ENCODE results near the gene HABP2. TPM values are rescaled to one million over a fixed set of nuclear protein-coding genes. Genes with fewer than 3 reads are reported as not detected.

The HABP2 gene
- polyA plus RNA-seq, 1 donor from 2014 or later, result not detected

DNA sequence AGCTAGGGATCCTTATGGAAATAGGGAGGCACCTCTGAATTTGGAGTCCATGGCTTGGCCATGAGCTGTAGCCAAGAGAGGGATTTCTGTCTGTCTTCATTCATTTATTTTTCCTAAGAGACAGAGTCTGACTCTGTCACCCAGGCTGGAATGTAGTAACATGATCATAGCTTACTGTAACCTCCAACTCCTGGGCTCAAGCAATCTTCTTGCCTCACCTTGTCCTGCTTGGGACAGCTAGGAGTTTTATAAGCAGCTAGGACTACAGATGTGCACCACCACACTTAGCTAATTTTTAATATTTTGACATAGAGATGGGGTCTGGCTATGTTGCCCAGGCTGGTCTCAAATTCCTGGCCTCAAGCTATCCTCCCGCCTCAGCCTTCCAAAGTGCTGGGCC lies 8.5 kb upstream of the HABP2 start:
- H3K27me3 ChIP-seq (ENCODE audit: insufficient read depth, low read depth, low read length), result no peaks in the 10 kb centered on the region
- H2AFZ ChIP-seq (ENCODE audit: low read depth, low read length), result no peak overlapping the region
- no peak overlapping the region for H3K4me3 ChIP-seq (ENCODE audit: low read length)
- no peak overlapping the region for H3K27ac ChIP-seq (ENCODE audit: low read length)
- no peaks in the 10 kb centered on the region for H3F3A ChIP-seq (ENCODE audit: insufficient read depth, low read length, poor library complexity, severe bottlenecking)
- H3K9me2 ChIP-seq (ENCODE audit: insufficient read depth, low read length), result no peaks in the 10 kb centered on the region
- no peaks in the 10 kb centered on the region for H3K9me3 ChIP-seq (ENCODE audit: low read length)
- H3K9ac ChIP-seq (ENCODE audit: low read length), result no peak overlapping the region
- H4K20me1 ChIP-seq (ENCODE audit: insufficient read depth), result no peaks in the 10 kb centered on the region
- no peak overlapping the region for H3K4me2 ChIP-seq (ENCODE audit: low read length)
- no peak for TF ChIP-seq MXI1 (conservative IDR thresholded peaks at IDR 0.05; ENCODE audit: poor library complexity, severe bottlenecking)
- TF ChIP-seq, protein P1, sequence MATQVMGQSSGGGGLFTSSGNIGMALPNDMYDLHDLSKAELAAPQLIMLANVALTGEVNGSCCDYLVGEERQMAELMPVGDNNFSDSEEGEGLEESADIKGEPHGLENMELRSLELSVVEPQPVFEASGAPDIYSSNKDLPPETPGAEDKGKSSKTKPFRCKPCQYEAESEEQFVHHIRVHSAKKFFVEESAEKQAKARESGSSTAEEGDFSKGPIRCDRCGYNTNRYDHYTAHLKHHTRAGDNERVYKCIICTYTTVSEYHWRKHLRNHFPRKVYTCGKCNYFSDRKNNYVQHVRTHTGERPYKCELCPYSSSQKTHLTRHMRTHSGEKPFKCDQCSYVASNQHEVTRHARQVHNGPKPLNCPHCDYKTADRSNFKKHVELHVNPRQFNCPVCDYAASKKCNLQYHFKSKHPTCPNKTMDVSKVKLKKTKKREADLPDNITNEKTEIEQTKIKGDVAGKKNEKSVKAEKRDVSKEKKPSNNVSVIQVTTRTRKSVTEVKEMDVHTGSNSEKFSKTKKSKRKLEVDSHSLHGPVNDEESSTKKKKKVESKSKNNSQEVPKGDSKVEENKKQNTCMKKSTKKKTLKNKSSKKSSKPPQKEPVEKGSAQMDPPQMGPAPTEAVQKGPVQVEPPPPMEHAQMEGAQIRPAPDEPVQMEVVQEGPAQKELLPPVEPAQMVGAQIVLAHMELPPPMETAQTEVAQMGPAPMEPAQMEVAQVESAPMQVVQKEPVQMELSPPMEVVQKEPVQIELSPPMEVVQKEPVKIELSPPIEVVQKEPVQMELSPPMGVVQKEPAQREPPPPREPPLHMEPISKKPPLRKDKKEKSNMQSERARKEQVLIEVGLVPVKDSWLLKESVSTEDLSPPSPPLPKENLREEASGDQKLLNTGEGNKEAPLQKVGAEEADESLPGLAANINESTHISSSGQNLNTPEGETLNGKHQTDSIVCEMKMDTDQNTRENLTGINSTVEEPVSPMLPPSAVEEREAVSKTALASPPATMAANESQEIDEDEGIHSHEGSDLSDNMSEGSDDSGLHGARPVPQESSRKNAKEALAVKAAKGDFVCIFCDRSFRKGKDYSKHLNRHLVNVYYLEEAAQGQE (IDR thresholded peaks at IDR 0.05; ENCODE audit: borderline replicate concordance), result no peak
- TF ChIP-seq, protein P2, sequence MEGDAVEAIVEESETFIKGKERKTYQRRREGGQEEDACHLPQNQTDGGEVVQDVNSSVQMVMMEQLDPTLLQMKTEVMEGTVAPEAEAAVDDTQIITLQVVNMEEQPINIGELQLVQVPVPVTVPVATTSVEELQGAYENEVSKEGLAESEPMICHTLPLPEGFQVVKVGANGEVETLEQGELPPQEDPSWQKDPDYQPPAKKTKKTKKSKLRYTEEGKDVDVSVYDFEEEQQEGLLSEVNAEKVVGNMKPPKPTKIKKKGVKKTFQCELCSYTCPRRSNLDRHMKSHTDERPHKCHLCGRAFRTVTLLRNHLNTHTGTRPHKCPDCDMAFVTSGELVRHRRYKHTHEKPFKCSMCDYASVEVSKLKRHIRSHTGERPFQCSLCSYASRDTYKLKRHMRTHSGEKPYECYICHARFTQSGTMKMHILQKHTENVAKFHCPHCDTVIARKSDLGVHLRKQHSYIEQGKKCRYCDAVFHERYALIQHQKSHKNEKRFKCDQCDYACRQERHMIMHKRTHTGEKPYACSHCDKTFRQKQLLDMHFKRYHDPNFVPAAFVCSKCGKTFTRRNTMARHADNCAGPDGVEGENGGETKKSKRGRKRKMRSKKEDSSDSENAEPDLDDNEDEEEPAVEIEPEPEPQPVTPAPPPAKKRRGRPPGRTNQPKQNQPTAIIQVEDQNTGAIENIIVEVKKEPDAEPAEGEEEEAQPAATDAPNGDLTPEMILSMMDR (IDR thresholded peaks at IDR 0.05; ENCODE audit: poor library complexity, severe bottlenecking), result no peak
- H3K36me3 ChIP-seq (ENCODE audit: insufficient read depth, low read length), result no peaks in the 10 kb centered on the region
- no peaks in the 10 kb centered on the region for H3K79me2 ChIP-seq (replicated peaks; ENCODE audit: insufficient read depth, low read length)

DNA sequence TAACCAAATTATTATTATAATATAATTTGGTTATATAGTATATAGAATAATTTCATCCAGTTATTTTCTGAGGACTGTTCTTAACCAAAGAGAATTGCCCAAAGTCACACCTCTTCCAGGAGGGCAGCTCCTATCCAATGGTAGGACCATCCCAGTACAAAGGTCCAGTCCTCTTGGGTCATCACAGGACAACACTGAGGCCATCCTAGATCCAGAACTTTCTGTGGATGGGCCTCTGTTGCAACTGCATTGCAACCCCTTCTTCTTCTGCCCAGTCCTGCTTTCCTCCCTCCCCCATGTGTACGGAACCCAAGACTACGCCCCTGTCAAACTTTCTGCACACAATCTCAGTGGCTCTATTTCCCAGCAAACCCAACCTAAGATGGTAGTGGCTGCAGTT lies 5.4 kb upstream of the HABP2 start:
- H3K4me2 ChIP-seq (ENCODE audit: low read length), result no peak overlapping the region
- no peak overlapping the region for H3K4me3 ChIP-seq (ENCODE audit: low read length)
- no peak overlapping the region for H3K9ac ChIP-seq (ENCODE audit: low read length)
- H3K9me3 ChIP-seq (ENCODE audit: low read length), result no peaks in the 10 kb centered on the region
- H2AFZ ChIP-seq (ENCODE audit: low read depth, low read length), result no peak overlapping the region
- no peaks in the 10 kb centered on the region for H3K9me2 ChIP-seq (ENCODE audit: insufficient read depth, low read length)
- no peaks in the 10 kb centered on the region for H4K20me1 ChIP-seq (ENCODE audit: insufficient read depth)
- H3K27ac ChIP-seq (ENCODE audit: low read length), result no peak overlapping the region
- no peaks in the 10 kb centered on the region for H3K27me3 ChIP-seq (ENCODE audit: insufficient read depth, low read depth, low read length)
- H3K36me3 ChIP-seq (ENCODE audit: insufficient read depth, low read length), result no peaks in the 10 kb centered on the region
- TF ChIP-seq SMC3 (conservative IDR thresholded peaks at IDR 0.05; ENCODE audit: poor library complexity), result no peak
- H3F3A ChIP-seq (ENCODE audit: insufficient read depth, low read length, poor library complexity, severe bottlenecking), result no peaks in the 10 kb centered on the region
- no peaks in the 10 kb centered on the region for H3K79me2 ChIP-seq (replicated peaks; ENCODE audit: insufficient read depth, low read length)

DNA sequence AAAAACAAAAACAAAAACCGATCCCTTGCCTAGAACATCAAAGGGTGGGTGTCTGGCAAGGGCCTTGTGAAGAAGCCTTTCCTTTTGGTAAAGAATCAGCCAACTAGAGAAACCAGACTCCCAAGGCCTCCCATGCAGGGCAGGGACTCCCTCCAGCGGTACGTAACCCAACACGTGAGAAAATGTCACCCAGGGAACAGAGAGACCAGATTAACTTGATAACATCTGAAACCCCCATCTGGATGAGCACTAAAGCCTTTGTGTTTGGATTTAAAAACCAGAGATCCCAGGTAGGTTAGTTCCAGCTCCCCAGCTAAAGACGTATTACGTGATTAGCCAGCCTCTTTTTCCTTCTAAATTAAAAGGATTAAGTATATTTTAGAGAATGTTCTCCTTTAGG lies 3.0 kb upstream of the HABP2 start:
- H3K27me3 ChIP-seq (ENCODE audit: insufficient read depth, low read depth, low read length), result no peaks in the 10 kb centered on the region
- no peaks in the 10 kb centered on the region for H3K36me3 ChIP-seq (ENCODE audit: insufficient read depth, low read length)
- H3K27ac ChIP-seq (ENCODE audit: low read length), result no peak overlapping the region
- H3K9me3 ChIP-seq (ENCODE audit: low read length), result no peaks in the 10 kb centered on the region
- no peak overlapping the region for H3K4me2 ChIP-seq (ENCODE audit: low read length)
- no peak for TF ChIP-seq MXI1 (conservative IDR thresholded peaks at IDR 0.05; ENCODE audit: poor library complexity, severe bottlenecking)
- no peak for TF ChIP-seq SMC3 (conservative IDR thresholded peaks at IDR 0.05; ENCODE audit: poor library complexity)
- TF ChIP-seq POLR2AphosphoS5 (IDR thresholded peaks at IDR 0.05), result no peak
- no peak for TF ChIP-seq EZH2 (IDR thresholded peaks at IDR 0.05; ENCODE audit: borderline replicate concordance, insufficient read depth, low read length, poor library complexity, severe bottlenecking)
- no peak for TF ChIP-seq TAF1 (IDR thresholded peaks at IDR 0.05; ENCODE audit: low read depth)
- no peak for TF ChIP-seq EP300 (conservative IDR thresholded peaks at IDR 0.05; ENCODE audit: poor library complexity, severe bottlenecking)
- TF ChIP-seq, protein P1 (IDR thresholded peaks at IDR 0.05; ENCODE audit: borderline replicate concordance), result no peak
- TF ChIP-seq RAD21 (conservative IDR thresholded peaks at IDR 0.05), result no peak
- TF ChIP-seq, protein P2 (IDR thresholded peaks at IDR 0.05; ENCODE audit: poor library complexity, severe bottlenecking), result no peak
- H3K9ac ChIP-seq (ENCODE audit: low read length), result no peak overlapping the region
- H3K4me3 ChIP-seq (ENCODE audit: low read length), result no peak overlapping the region
- H3K79me2 ChIP-seq (replicated peaks; ENCODE audit: insufficient read depth, low read length), result no peaks in the 10 kb centered on the region
- no peaks in the 10 kb centered on the region for H4K20me1 ChIP-seq (ENCODE audit: insufficient read depth)
- no peaks in the 10 kb centered on the region for H3K9me2 ChIP-seq (ENCODE audit: insufficient read depth, low read length)
- H3F3A ChIP-seq (ENCODE audit: insufficient read depth, low read length, poor library complexity, severe bottlenecking), result no peaks in the 10 kb centered on the region
- H2AFZ ChIP-seq (ENCODE audit: low read depth, low read length), result no peak overlapping the region
